Measurements from ENCODE around the gene CGNL1. TPM values are rescaled to one million over a fixed set of nuclear protein-coding genes. Genes with fewer than 3 reads are reported as not detected.

The CGNL1 gene
- polyA plus RNA-seq, 1 of the 3 experiments (the other 2 are of a cell fraction) = 0.23 TPM

- ChIA-PET CTCF (interaction anchor here (1.9 to 4.2 kb wide), 2 partner anchors 23 to 29 kb away, joined by 5 to 15 read pairs; no protein-coding TSS in a partner anchor), POLR2A (no interaction called here)
- 70% methylated on average over 1 of the region's 1 CpG for WGBS (ENCODE audit: low lambda C conversion rate)
- Histone ChIP-seq H3F3A (replicated peaks; ENCODE audit: insufficient read depth) (no peaks in the 10 kb centered on the region), H2AFZ (ENCODE audit: low read depth) (no peak overlapping the region), H3K4me1 (ENCODE audit: control insufficient read depth in 1 of 2, insufficient read depth in 2 of 2, low read depth in 1 of 2, low read length in 1 of 2) (peaks cover 0 to 5% of the 10 kb centered on the region in 2 experiments; a peak in 1 of 4 replicates), H4K20me1 (ENCODE audit: insufficient read depth) (no peaks in the 10 kb centered on the region), H3K4me2 (no peak overlapping the region), H3K27ac (ENCODE audit: low read depth in 2 of 2, low read length in 1 of 2) (no peak overlapping the region), H3K27me3 (ENCODE audit: insufficient read depth) (peaks cover 17% of the 10 kb centered on the region; the same call in 1 of the 2 replicates), H3K36me3 (replicated peaks in 1 of 2; ENCODE audit: control insufficient read depth in 1 of 2, insufficient read depth in 2 of 2, low read length in 1 of 2) (no peaks in the 10 kb centered on the region), H3K9ac (no peak overlapping the region), H3K79me2 (ENCODE audit: insufficient read depth) (no peaks in the 10 kb centered on the region), H3K9me3 (no peaks in the 10 kb centered on the region), H3K9me2 (no peaks in the 10 kb centered on the region), H3K4me3 (ENCODE audit: low read depth in 2 of 2, low read length in 1 of 2) (no peak overlapping the region)
- TF ChIP-seq SIN3A (IDR thresholded peaks at IDR 0.05; ENCODE audit: borderline replicate concordance, low read depth, low read length) (no peak), ELF1 (IDR thresholded peaks at IDR 0.05) (no peak), MXI1 (IDR thresholded peaks at IDR 0.05; ENCODE audit: low read depth, low read length) (no peak)
- TF ChIP-seq, protein P1, sequence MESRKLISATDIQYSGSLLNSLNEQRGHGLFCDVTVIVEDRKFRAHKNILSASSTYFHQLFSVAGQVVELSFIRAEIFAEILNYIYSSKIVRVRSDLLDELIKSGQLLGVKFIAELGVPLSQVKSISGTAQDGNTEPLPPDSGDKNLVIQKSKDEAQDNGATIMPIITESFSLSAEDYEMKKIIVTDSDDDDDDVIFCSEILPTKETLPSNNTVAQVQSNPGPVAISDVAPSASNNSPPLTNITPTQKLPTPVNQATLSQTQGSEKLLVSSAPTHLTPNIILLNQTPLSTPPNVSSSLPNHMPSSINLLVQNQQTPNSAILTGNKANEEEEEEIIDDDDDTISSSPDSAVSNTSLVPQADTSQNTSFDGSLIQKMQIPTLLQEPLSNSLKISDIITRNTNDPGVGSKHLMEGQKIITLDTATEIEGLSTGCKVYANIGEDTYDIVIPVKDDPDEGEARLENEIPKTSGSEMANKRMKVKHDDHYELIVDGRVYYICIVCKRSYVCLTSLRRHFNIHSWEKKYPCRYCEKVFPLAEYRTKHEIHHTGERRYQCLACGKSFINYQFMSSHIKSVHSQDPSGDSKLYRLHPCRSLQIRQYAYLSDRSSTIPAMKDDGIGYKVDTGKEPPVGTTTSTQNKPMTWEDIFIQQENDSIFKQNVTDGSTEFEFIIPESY (IDR thresholded peaks at IDR 0.05; ENCODE audit: borderline replicate concordance, low read depth) = no peak
- DNase-seq = no peak
These were observed 213.0 kb downstream of the CGNL1 start for GRCh38 chr15:57589281-57589680.

DNA sequence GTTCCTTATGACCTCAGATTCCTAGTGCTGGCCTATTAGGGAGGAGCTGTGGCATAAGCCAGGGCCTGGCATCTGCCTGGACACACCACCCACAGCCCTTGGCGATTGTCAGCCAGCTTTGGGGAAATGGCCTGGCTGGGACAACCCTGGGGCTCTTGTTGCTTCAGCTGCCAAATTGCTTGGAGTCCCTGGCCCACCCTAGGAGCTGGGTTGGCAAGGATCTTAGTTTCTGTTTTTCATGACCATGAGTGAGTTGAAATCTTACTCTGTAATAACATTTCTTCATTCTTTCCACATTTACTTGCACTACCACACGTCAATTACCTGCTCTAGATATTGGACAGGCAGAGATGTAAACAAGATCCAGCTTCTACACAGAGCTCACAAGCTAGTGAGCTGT is 213.4 kb downstream of the CGNL1 start:
- TF ChIP-seq MAX (IDR thresholded peaks at IDR 0.05; ENCODE audit: low read depth) = no peak
- no peak for TF ChIP-seq RCOR1 (IDR thresholded peaks at IDR 0.05; ENCODE audit: low read length)
- TF ChIP-seq, protein P2, sequence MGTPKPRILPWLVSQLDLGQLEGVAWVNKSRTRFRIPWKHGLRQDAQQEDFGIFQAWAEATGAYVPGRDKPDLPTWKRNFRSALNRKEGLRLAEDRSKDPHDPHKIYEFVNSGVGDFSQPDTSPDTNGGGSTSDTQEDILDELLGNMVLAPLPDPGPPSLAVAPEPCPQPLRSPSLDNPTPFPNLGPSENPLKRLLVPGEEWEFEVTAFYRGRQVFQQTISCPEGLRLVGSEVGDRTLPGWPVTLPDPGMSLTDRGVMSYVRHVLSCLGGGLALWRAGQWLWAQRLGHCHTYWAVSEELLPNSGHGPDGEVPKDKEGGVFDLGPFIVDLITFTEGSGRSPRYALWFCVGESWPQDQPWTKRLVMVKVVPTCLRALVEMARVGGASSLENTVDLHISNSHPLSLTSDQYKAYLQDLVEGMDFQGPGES (IDR thresholded peaks at IDR 0.05; ENCODE audit: low read depth, low read length) = no peak
- no peak for TF ChIP-seq YY1 (IDR thresholded peaks at IDR 0.05; ENCODE audit: low read depth)
- TF ChIP-seq USF2 (IDR thresholded peaks at IDR 0.05; ENCODE audit: borderline replicate concordance, low read depth, low read length) = no peak
- TF ChIP-seq FOXJ3 (CRISPR knock-in tag; IDR thresholded peaks at IDR 0.05) = no peak
- no peak for TF ChIP-seq CHD2 (IDR thresholded peaks at IDR 0.05; ENCODE audit: low read length, partially characterized antibody)
- no peak for TF ChIP-seq NFIC (IDR thresholded peaks at IDR 0.05; ENCODE audit: borderline replicate concordance)
- TF ChIP-seq TAF1 (IDR thresholded peaks at IDR 0.05; ENCODE audit: borderline replicate concordance, low read depth, low read length) = no peak
- Histone ChIP-seq H4K20me1 (ENCODE audit: insufficient read depth) (no peaks in the 10 kb centered on the region), H3K4me2 (no peak overlapping the region), H3F3A (replicated peaks; ENCODE audit: insufficient read depth) (no peaks in the 10 kb centered on the region), H3K9me2 (no peaks in the 10 kb centered on the region), H3K9me3 (no peaks in the 10 kb centered on the region), H3K79me2 (ENCODE audit: insufficient read depth) (no peaks in the 10 kb centered on the region), H3K36me3 (replicated peaks in 1 of 2; ENCODE audit: control insufficient read depth in 1 of 2, insufficient read depth in 2 of 2, low read length in 1 of 2) (no peaks in the 10 kb centered on the region), H2AFZ (ENCODE audit: low read depth) (no peak overlapping the region), H3K27me3 (ENCODE audit: insufficient read depth) (peaks cover 17% of the 10 kb centered on the region; the same call in 1 of the 2 replicates), H3K27ac (ENCODE audit: low read depth in 2 of 2, low read length in 1 of 2) (no peak overlapping the region), H3K4me3 (ENCODE audit: low read depth in 2 of 2, low read length in 1 of 2) (no peak overlapping the region), H3K9ac (no peak overlapping the region), H3K4me1 (ENCODE audit: control insufficient read depth in 1 of 2, insufficient read depth in 2 of 2, low read depth in 1 of 2, low read length in 1 of 2) (peaks cover 0 to 6% of the 10 kb centered on the region in 2 experiments; a peak in 1 of 4 replicates)
- ChIA-PET POLR2A (no interaction called here), CTCF (interaction anchor here (1.9 to 4.2 kb wide), 2 partner anchors 22 to 30 kb away, joined by 5 to 15 read pairs; no protein-coding TSS in a partner anchor)
- 62% methylated on average over 2 of the region's 2 CpGs for WGBS (ENCODE audit: low lambda C conversion rate)
- no peak for DNase-seq
